Fibroblast of skin of abdomen (primary cell): ENCODE results near the gene PLCH2.

Experiments used
- DNase-seq: peaks from one replicate; pipeline ENCODE4 v3.0.0-alpha.2; 2013

The PLCH2 gene

DNA sequence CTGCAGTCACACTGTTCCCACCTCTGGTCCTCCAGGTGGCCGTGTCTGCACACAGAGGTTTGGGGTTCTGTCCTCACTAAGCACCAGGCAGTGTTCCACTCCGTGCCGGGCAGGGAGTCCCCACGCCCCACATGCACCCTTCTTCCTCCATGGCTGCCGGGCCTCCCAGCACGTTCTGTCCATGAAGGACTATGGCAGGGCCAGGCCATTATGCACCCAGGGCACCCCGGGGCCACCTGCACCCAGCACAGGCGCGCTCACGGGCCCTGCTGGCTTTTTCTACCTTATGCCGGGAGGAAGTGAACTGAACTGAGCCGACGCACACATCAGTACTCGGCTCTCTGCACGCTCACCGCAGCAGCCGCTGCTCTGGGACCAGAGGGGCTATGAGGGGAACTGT, 40.0 kb downstream of the PLCH2 start:
- DNase-seq: no peak

GRCh38 chr1:2516946-2517345, 40.9 kb downstream of the PLCH2 start:
- no peak for DNase-seq

DNA sequence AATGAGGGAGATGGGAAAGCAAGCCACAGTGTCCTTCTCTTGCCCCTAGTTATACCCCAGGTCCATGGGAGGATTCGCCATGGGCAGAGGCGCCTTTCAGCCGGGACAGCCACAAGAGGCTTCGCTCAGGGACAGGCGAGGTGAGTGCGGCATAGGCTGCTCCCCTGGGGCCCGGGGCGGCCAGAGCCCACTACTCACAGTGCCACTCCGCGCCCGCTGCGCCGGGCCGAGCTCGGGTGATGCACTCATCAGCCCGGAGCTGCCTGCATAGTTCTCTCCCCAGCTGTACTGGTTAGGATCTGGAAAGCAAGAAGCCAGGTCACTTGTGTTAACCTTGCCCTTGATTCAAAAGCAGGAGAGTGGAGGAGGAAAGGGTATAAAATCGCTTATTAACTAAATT, 41.9 kb downstream of the PLCH2 start:
- no peak for DNase-seq

DNA sequence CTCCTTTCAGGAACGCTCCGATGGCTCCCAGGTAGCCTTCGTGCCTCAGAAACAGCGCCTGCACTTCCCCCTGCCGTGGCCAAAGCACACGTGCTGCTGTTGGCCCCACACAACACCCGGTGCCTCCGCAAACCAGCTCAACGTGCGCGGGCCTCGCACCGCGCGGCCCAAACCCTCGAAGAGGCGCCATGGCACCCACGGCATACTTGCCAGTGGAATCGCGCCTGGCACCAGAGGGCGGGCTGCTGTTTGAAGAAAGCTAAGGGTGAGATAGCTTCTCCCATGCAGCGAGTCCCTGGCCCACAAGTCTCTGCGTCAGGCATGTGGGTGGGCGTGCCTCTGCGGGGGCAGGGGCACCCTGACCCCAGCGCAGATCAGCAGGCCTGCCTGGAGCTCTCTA, 42.4 kb downstream of the PLCH2 start:
- no peak for DNase-seq

GRCh38 chr1:2519029-2519685, 43.1 kb downstream of the PLCH2 start:
- DNase-seq: no peak

DNA sequence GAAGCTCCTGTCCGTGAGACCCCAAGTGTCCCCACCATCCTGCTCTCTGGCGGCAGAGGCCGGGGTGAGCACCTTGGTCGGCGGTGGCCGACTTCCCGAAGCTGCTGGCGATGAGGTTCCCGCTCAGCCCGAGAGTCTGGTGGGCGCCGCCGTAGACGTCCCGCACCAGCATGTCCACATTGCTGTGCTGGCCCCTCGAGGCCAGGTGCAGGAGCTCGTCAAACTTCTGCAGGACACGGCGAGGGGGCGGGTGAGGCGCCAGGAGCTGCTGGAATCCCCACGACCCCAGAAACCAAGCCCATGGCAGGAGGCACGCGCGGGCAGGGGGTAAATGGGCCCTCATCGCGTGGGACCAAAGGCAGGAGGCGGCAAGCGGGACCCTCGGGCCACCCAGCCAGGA, 43.6 kb downstream of the PLCH2 start:
- DNase-seq: no peak

DNA sequence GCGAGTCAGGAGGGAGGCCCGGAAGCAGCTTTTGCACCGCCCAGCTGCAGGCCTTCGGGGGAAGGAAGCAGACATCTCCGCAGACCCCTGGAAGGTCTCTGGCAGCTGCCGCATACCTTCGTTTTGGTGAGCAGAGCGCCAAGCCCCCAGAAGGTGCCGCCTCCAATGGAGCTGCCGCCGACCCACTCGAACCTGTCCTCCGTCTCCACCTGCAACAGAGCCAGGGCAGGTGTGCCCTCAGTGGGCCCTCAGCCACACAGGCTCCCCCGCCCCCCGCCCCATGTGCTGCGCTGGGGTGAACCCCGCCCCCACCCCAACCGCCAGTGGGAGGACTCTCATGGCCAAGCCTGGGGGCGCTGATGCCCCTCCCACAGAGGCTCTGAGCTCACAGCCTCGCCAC, 44.1 kb downstream of the PLCH2 start:
- DNase-seq: no peak

GRCh38 chr1:2520806-2521205, 44.7 kb downstream of the PLCH2 start:
- DNase-seq: no peak

GRCh38 chr1:2522230-2522629, 46.1 kb downstream of the PLCH2 start:
- no peak for DNase-seq

DNA sequence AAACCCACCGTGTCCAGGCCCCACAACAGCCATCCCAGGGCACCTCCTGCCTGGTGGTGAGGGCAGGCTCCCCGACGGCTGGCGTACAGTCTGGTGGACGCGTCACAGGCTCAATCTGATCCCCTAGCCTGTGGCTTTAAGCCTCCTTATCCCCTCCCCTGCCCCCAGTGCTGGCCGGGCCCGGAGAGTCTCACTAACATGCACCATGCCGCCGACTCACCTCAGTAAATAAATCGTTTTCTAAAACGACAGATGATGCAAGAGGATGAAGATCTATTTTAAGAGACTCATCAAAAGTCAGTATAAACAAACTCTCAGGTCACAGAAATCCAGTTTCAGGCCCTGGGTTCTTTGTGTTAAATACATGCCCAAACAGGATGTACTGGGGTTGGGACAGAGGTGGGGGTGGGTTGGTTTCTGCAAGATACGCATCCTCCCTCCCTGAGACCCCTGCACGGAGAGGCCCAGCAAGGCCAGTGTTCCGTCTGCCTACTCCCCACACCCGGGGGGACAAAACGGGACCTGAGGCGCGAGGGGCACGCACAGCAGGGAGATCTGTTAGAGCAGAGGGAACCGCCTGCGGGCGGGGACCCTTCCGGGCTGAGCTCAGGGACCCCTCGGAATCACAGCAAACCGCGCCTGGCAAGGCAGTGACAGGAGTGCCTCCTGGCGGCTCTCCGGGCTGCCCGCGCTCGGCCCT, 47.3 kb downstream of the PLCH2 start:
- peak; percentile 17 for DNase-seq

GRCh38 chr1:2523891-2524609, 48.0 kb downstream of the PLCH2 start:
- no peak for DNase-seq

DNA sequence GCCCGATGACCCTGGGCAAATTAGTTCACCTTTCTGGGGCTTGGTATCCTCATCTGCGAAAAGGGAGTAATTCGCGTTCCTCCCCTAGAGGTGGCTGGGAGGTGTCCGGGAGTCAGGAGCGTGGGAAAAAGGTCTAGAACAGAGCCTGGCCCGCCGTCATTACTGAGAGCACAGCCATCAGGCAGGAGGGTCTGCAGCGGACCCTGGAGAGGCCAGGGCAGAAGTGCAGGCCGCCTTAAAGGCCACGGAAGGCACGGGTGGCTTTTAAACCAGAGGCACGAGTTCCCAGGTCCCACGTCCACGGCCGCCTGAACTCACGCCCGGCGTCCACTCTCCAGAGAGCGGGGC, 49.5 kb downstream of the PLCH2 start:
- no peak for DNase-seq

DNA sequence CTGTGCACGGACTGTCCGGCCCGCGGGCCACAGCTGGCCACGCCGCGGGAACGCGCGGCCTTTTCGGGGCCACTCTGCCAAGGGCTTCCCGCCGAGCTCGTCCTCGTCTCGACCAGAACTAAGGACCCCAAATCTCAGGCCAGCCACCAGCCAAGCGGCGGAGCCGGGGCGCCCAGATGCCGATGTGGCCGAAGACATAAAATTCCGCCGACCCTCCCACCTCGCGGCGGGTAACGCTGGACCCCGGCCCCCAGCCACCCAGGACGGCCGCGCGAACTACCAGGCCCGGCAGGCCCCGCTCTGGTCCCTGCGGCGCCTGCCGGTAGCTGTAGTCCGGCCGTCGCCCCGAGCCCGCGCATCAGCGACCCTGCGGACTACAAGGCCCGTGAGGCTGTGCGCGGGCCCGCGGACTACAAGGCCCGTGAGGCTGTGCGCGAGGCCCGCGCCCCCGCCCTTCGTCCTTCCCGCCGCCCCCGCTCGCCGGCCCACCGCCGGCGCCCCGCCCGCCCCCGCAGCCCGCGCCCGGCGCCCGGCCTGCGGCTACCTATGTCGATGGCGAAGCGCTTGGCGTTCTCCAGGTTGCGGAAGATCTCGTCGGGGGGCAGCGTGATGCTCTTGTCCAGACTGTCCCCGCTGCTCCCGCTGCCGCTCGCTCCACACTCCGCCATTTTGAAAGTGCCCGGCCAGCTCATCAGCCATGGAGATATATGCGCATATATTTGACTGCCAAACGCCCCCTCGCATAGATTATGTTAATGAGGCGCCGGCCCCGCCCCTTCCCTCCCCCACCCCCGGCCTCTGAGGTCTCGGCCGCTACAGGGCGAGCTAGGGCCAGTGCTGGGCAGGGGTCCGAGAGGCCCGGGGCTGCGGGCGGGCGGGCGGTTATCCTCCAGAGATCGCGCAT, 50.1 kb downstream of the PLCH2 start, which contains the start of gene PANK4:
PANK4 (minus strand) TSS at position 677 of the 904 bp plus-strand sequence; CDS start at position 668, 9 bp downstream.
- DNase-seq: peak; percentile 92

- DNase-seq: peak; percentile 17
Measured at GRCh38 chr1:2526824-2527555, 50.9 kb downstream of the PLCH2 start.

GRCh38 chr1:2527556-2527860, 51.4 kb downstream of the PLCH2 start:
- no peak for DNase-seq

GRCh38 chr1:2528016-2528415, 51.9 kb downstream of the PLCH2 start:
- DNase-seq: no peak

DNA sequence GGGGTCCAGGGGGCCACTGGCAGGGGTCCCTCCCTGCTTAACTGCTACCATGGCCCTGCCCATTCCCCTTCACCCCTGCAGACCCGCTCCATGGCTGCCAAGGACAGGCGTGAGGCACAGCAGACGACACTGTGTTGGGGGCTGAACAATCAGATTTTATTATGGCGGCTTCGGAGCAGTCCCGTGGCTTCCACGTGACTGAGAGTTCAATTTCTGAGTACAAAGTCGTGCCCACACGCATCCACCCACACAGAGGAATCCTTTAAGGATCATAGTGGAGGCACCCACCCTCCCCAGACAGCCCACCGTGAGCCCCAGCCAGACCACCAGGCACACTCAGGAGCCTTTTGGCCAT, 52.5 kb downstream of the PLCH2 start:
- no peak for DNase-seq

GRCh38 chr1:2528966-2529783, 53.1 kb downstream of the PLCH2 start:
- no peak for DNase-seq

DNA sequence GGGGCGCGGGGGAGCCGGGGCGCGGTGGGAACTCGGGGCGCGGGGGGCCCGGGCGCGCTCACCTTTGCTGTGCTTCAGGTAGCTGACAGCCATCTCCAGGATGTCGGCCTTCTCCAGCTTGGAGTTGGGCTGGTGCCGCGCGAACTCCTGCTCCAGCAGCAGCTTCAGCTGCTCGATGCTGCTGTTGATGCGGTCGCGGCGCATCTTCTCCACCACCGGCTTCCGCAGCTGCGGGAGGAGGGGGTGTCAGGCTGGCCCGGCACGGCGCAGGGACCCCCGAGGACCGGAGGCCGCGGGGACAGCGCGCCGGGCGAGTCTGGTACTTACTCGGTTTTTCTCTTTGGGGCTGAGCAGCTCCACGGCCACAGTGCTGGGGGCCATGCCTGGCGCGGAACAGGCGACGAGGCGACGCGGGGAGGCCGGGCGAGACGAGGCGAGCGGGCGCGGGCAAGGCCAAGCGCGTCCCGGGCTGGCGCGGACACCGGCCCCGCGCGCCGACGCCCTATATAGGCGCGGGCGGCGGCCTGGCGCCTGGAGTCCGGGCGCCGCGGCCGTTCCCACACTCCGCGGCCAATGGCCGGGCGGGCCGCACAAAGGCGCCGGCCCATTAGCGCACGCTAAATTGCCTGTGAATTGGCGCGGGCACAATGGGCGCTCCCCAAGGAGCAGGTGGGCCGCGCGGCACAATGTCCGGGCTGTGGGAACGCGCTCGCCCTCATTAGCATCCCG, 53.9 kb downstream of the PLCH2 start, which contains the start of gene HES5:
HES5 (minus strand) TSS at position 480 of the 729 bp plus-strand sequence; CDS start at position 381, 99 bp downstream.
- no peak for DNase-seq
